ENCODE data around the gene ME3.

- TF ChIP-seq POLR2A (IDR thresholded peaks at IDR 0.05) (no peak), CTCF (IDR thresholded peaks at IDR 0.05) (no peak)
These were observed 166.2 kb downstream of the ME3 start for GRCh38 chr11:86506235-86506634.

Measured in lower leg skin (tissue), 3 donors.